ENCODE data around the gene LHFPL3. TPM values are rescaled to one million over a fixed set of nuclear protein-coding genes. Genes with fewer than 3 reads are reported as not detected.

LHFPL3 gene
- total RNA-seq, 2 experiments from 2014 or later: not detected

GRCh38 chr7:104652865-104653264 lies 324.5 kb downstream of the LHFPL3 start:
- Histone ChIP-seq H3K4me3 (ENCODE audit: low read depth, low read length, poor library complexity, severe bottlenecking) (no peak overlapping the region), H3K9me2 (ENCODE audit: insufficient read depth, low read length) (0 out of 2 replicates have a peak, but pooled peaks cover 5% of the 10 kb centered on the region), H4K20me1 (ENCODE audit: insufficient read depth, low read length) (no peaks in the 10 kb centered on the region), H3K4me1 (ENCODE audit: insufficient read depth, low read length, poor library complexity, severe bottlenecking) (no peaks in the 10 kb centered on the region), H3K9me3 (ENCODE audit: low read length) (no peaks in the 10 kb centered on the region), H3K27ac (ENCODE audit: low read depth, low read length, poor library complexity, severe bottlenecking) (no peak overlapping the region), H3K36me3 (ENCODE audit: insufficient read depth, low read length) (no peaks in the 10 kb centered on the region), H3K79me2 (ENCODE audit: insufficient read depth, low read depth, low read length) (no peaks in the 10 kb centered on the region), H3K4me2 (ENCODE audit: low read length) (no peak overlapping the region), H2AFZ (ENCODE audit: low read length) (no peak overlapping the region)
- CTCF ChIA-PET (ENCODE audit: unreplicated experiment): no interaction called here
- no peak for DNase-seq (ENCODE audit: low spot score)
- no TSS peak for BruUV-seq (replicated peaks)
- POLR2A ChIA-PET: no interaction called here
- intact Hi-C loops (cut with micrococcal nuclease; ENCODE audit: unreplicated experiment): no loop called here
- TF ChIP-seq CTCF (conservative IDR thresholded peaks at IDR 0.05; ENCODE audit: low read length): no peak
- no peak for TF ChIP-seq EZH2phosphoT487 (IDR thresholded peaks at IDR 0.05; ENCODE audit: borderline replicate concordance, low read depth, low read length)

- POLR2A ChIA-PET: no interaction called here
- TF ChIP-seq EZH2phosphoT487 (IDR thresholded peaks at IDR 0.05; ENCODE audit: borderline replicate concordance, low read depth, low read length) (no peak), CTCF (conservative IDR thresholded peaks at IDR 0.05; ENCODE audit: low read length) (no peak)
- intact Hi-C loops (cut with micrococcal nuclease; ENCODE audit: unreplicated experiment): no loop called here
- DNase-seq (ENCODE audit: low spot score): no peak
- H2AFZ ChIP-seq (ENCODE audit: low read length): no peak overlapping the region
- no peak overlapping the region for H3K27ac ChIP-seq (ENCODE audit: low read depth, low read length, poor library complexity, severe bottlenecking)
- no peak overlapping the region for H3K4me2 ChIP-seq (ENCODE audit: low read length)
- BruUV-seq (replicated peaks): no TSS peak
- H3K4me3 ChIP-seq (ENCODE audit: low read depth, low read length, poor library complexity, severe bottlenecking): no peak overlapping the region
- no peaks in the 10 kb centered on the region for H3K36me3 ChIP-seq (ENCODE audit: insufficient read depth, low read length)
- no peaks in the 10 kb centered on the region for H3K4me1 ChIP-seq (ENCODE audit: insufficient read depth, low read length, poor library complexity, severe bottlenecking)
- CTCF ChIA-PET (ENCODE audit: unreplicated experiment): no interaction called here
- H4K20me1 ChIP-seq (ENCODE audit: insufficient read depth, low read length): no peaks in the 10 kb centered on the region
- H3K9me3 ChIP-seq (ENCODE audit: low read length): no peaks in the 10 kb centered on the region
- 0 out of 2 replicates have a peak, but pooled peaks cover 5% of the 10 kb centered on the region for H3K9me2 ChIP-seq (ENCODE audit: insufficient read depth, low read length)
- H3K79me2 ChIP-seq (ENCODE audit: insufficient read depth, low read depth, low read length): no peaks in the 10 kb centered on the region
Measured at GRCh38 chr7:104653825-104654401, 325.5 kb downstream of the LHFPL3 start.

- Histone ChIP-seq H3K4me3 (ENCODE audit: low read depth, low read length, poor library complexity, severe bottlenecking) (no peak overlapping the region), H3K36me3 (ENCODE audit: insufficient read depth, low read length) (no peaks in the 10 kb centered on the region), H3K4me2 (ENCODE audit: low read length) (no peak overlapping the region), H3K9me3 (ENCODE audit: low read length) (no peaks in the 10 kb centered on the region), H3K27ac (ENCODE audit: low read depth, low read length, poor library complexity, severe bottlenecking) (no peak overlapping the region), H3K4me1 (ENCODE audit: insufficient read depth, low read length, poor library complexity, severe bottlenecking) (no peaks in the 10 kb centered on the region), H3K79me2 (ENCODE audit: insufficient read depth, low read depth, low read length) (no peaks in the 10 kb centered on the region), H2AFZ (ENCODE audit: low read length) (peak overlapping the region; percentile 35; the same call in 1 of the 2 replicates), H3K9me2 (ENCODE audit: insufficient read depth, low read length) (0 out of 2 replicates have a peak, but pooled peaks cover 5% of the 10 kb centered on the region), H4K20me1 (ENCODE audit: insufficient read depth, low read length) (no peaks in the 10 kb centered on the region)
- intact Hi-C loops (cut with micrococcal nuclease; ENCODE audit: unreplicated experiment): no loop called here
- POLR2A ChIA-PET: interaction anchor here (1.4 kb wide), 1 partner anchor 24 kb away, joined by 4 read pairs; no protein-coding TSS in a partner anchor
- no peak for DNase-seq (ENCODE audit: low spot score)
- TF ChIP-seq CTCF (conservative IDR thresholded peaks at IDR 0.05; ENCODE audit: low read length) (no peak), EZH2phosphoT487 (IDR thresholded peaks at IDR 0.05; ENCODE audit: borderline replicate concordance, low read depth, low read length) (no peak)
- no TSS peak for BruUV-seq (replicated peaks)
- CTCF ChIA-PET (ENCODE audit: unreplicated experiment): no interaction called here
Measured at GRCh38 chr7:104655592-104655991, 327.2 kb downstream of the LHFPL3 start.

All from OCI-LY7 (cell line).